Transverse colon (tissue), 3 donors: ENCODE measurements around the gene PFKFB2.

ENCODE experiments used
- POLR2A ChIP-seq: fragments of 450-650 bp; IDR thresholded peaks from one replicate; pipeline ENCODE4 v1.6.1; 2016; ENCODE audit warnings: antibody characterized with exemption, mild to moderate bottlenecking, moderate library complexity
- TF ChIP-seq, protein P1 (sequence below), 5 experiments: fragments of 200-600 bp in 3 of 5; fragments of 450-650 bp in 2 of 5; sonication (generic) in 3 of 5; IDR thresholded peaks; 1 replicate in 2 of 5; 2 replicates in 3 of 5; pipeline ENCODE4 v1.5.1; 2016 to 2017; ENCODE audit warnings: antibody characterized with exemption in 5 of 5, inconsistent platforms in 3 of 5, mild to moderate bottlenecking in 2 of 5, moderate library complexity in 1 of 5

DNA sequence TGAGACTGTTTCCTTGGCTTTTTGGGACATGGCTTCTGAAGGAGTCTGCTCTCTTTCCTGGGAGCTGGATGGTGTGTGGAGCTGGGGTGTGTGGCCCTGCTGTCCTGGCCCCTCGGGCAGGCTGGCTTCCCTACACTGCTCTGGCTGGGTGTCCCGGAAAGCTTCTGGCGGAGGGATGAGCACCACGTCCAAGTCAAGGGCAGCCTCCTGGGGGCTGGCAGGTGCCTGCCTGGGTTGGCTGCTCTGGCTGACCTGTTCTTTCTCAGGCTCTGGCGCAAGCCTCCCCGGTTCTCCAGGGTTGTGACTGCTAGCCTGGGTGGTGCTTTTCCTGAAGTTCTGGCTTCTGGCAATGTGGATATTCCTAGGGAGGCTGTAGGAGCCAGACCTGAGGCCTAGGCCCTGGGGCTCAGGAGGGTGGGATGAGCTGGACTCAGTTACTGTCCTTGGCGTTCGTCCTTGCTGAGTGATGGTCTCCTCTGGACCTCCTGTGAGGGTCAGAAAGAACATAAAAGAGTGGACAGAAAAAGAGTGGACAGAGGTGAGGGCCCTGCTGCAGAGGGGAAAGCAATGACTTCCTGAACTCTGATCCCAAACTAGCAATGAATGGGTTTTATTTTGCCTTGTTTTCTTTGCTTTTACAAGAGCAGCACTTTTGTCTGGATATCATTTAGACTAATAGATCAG, 29.9 kb upstream of the PFKFB2 start:
- TF ChIP-seq POLR2A, result no peak
- TF ChIP-seq, protein P1, sequence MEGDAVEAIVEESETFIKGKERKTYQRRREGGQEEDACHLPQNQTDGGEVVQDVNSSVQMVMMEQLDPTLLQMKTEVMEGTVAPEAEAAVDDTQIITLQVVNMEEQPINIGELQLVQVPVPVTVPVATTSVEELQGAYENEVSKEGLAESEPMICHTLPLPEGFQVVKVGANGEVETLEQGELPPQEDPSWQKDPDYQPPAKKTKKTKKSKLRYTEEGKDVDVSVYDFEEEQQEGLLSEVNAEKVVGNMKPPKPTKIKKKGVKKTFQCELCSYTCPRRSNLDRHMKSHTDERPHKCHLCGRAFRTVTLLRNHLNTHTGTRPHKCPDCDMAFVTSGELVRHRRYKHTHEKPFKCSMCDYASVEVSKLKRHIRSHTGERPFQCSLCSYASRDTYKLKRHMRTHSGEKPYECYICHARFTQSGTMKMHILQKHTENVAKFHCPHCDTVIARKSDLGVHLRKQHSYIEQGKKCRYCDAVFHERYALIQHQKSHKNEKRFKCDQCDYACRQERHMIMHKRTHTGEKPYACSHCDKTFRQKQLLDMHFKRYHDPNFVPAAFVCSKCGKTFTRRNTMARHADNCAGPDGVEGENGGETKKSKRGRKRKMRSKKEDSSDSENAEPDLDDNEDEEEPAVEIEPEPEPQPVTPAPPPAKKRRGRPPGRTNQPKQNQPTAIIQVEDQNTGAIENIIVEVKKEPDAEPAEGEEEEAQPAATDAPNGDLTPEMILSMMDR (IDR thresholded peaks at IDR 0.05), result no peak
